A549 (cell line): ENCODE results near the gene ALKBH1.

Source experiments
- CBX8 ChIP-seq: fragments of 200-600 bp; sonication (generic); IDR thresholded peaks from 2 replicates; pipeline ENCODE4 v1.6.1; 2016
- CEBPB ChIP-seq, 2 experiments: fragments of >200 bp in 1 of 2; sonication (Bioruptor Twin) in 1 of 2; formaldehyde crosslinking in 1 of 2; IDR thresholded peaks; 2 replicates each; pipeline ENCODE4 v1.6.1; 2012 to 2016
- CHD2 ChIP-seq: fragments of 150-350 bp; IDR thresholded peaks from 2 replicates; pipeline ENCODE4 v1.6.1; 2014; ENCODE audit warnings: low read length; ENCODE audit not compliant: partially characterized antibody
- CTCF ChIP-seq: fragments of >200 bp; sonication (Bioruptor Twin); formaldehyde crosslinking; IDR thresholded peaks from 3 replicates; pipeline ENCODE4 v1.5.1; 2016
- E2F6 ChIP-seq: IDR thresholded peaks from 2 replicates; pipeline ENCODE4 v1.6.1; 2012; ENCODE audit warnings: low read depth, borderline replicate concordance
- EHMT2 ChIP-seq: fragments of 200-600 bp; sonication (generic); IDR thresholded peaks from 2 replicates; pipeline ENCODE4 v1.6.1; 2016; ENCODE audit warnings: antibody characterized with exemption, low read depth, mild to moderate bottlenecking, moderate library complexity
- HMGXB4 ChIP-seq: fragments of 250-450 bp; sonication (Bioruptor Pico); IDR thresholded peaks from 2 replicates; pipeline ENCODE4 v1.5.0; 2021; ENCODE audit warnings: mild to moderate bottlenecking, moderate library complexity, borderline replicate concordance
- MYC ChIP-seq: IDR thresholded peaks from 2 replicates; pipeline ENCODE4 v1.6.1; 2012; ENCODE audit warnings: mild to moderate bottlenecking, inconsistent platforms, low read length, improper control_type of control experiment, borderline replicate concordance
- POLR2A ChIP-seq: IDR thresholded peaks from 2 replicates; pipeline ENCODE4 v1.6.1; 2012; ENCODE audit warnings: mild to moderate bottlenecking, low read length
- REST ChIP-seq: fragments of 200-600 bp; sonication (generic); IDR thresholded peaks from 2 replicates; pipeline ENCODE4 v1.6.1; 2016; ENCODE audit warnings: antibody characterized with exemption, mild to moderate bottlenecking, moderate library complexity
- RNF2 ChIP-seq: fragments of 200-600 bp; sonication (generic); IDR thresholded peaks from 2 replicates; pipeline ENCODE4 v1.6.1; 2016; ENCODE audit warnings: low read depth, mild to moderate bottlenecking, antibody characterized with exemption, moderate library complexity, borderline replicate concordance
- ZFP36 ChIP-seq: fragments of 450-650 bp; IDR thresholded peaks from 2 replicates; pipeline ENCODE4 v1.6.1; 2014; ENCODE audit warnings: borderline replicate concordance; ENCODE audit not compliant: partially characterized antibody
- TF ChIP-seq, protein P1 (sequence below): fragments of 450-650 bp; IDR thresholded peaks from 2 replicates; pipeline ENCODE4 v1.6.1; 2014; ENCODE audit warnings: antibody characterized with exemption

GRCh38 chr14:77714926-77715325, 7.1 kb upstream of the ALKBH1 start:
- TF ChIP-seq CTCF = no peak
- no peak for TF ChIP-seq HMGXB4 (CRISPR knock-in tag)
- TF ChIP-seq RNF2 = no peak
- no peak for TF ChIP-seq MYC
- TF ChIP-seq EHMT2 = no peak
- no peak for TF ChIP-seq POLR2A
- no peak for TF ChIP-seq E2F6
- TF ChIP-seq CBX8 = no peak
- no peak for TF ChIP-seq CEBPB (IDR thresholded peaks at IDR 0.05)
- TF ChIP-seq, protein P1, sequence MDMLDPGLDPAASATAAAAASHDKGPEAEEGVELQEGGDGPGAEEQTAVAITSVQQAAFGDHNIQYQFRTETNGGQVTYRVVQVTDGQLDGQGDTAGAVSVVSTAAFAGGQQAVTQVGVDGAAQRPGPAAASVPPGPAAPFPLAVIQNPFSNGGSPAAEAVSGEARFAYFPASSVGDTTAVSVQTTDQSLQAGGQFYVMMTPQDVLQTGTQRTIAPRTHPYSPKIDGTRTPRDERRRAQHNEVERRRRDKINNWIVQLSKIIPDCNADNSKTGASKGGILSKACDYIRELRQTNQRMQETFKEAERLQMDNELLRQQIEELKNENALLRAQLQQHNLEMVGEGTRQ = no peak
- TF ChIP-seq CHD2 = no peak
- TF ChIP-seq ZFP36 = no peak
- no peak for TF ChIP-seq REST
